ENCODE data around the gene AAR2.

Gene AAR2

GRCh38 chr20:36251426-36251825 lies 15.1 kb downstream of the AAR2 start:
- Histone ChIP-seq H3K9me3 (ENCODE audit: insufficient read depth, low read length, severe bottlenecking) (no peaks in the 10 kb centered on the region), H2AFZ (ENCODE audit: low read depth, low read length) (no peak overlapping the region), H3K4me3 (ENCODE audit: low read depth in 1 of 2, low read length in 2 of 2) (no peak overlapping the region), H3K36me3 (ENCODE audit: insufficient read depth, low read length) (peaks cover 92% of the 10 kb centered on the region), H3K4me2 (ENCODE audit: insufficient read depth, low read length) (no peak overlapping the region), H3K27ac (ENCODE audit: low read length) (no peak overlapping the region), H3K27me3 (ENCODE audit: insufficient read depth, low read length, poor library complexity) (no peaks in the 10 kb centered on the region), H3K9ac (ENCODE audit: low read depth, low read length) (no peak overlapping the region), H3K79me2 (ENCODE audit: insufficient read depth, low read length) (peaks cover 34% of the 10 kb centered on the region), H4K20me1 (ENCODE audit: insufficient read depth, low read length) (peaks cover 36% of the 10 kb centered on the region), H3K4me1 (ENCODE audit: insufficient read depth, low read length) (no peaks in the 10 kb centered on the region)
- TF ChIP-seq EZH2 (IDR thresholded peaks at IDR 0.05; ENCODE audit: borderline replicate concordance, low read depth, low read length, severe bottlenecking): no peak
- TF ChIP-seq, protein P1, sequence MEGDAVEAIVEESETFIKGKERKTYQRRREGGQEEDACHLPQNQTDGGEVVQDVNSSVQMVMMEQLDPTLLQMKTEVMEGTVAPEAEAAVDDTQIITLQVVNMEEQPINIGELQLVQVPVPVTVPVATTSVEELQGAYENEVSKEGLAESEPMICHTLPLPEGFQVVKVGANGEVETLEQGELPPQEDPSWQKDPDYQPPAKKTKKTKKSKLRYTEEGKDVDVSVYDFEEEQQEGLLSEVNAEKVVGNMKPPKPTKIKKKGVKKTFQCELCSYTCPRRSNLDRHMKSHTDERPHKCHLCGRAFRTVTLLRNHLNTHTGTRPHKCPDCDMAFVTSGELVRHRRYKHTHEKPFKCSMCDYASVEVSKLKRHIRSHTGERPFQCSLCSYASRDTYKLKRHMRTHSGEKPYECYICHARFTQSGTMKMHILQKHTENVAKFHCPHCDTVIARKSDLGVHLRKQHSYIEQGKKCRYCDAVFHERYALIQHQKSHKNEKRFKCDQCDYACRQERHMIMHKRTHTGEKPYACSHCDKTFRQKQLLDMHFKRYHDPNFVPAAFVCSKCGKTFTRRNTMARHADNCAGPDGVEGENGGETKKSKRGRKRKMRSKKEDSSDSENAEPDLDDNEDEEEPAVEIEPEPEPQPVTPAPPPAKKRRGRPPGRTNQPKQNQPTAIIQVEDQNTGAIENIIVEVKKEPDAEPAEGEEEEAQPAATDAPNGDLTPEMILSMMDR (IDR thresholded peaks at IDR 0.05; ENCODE audit: borderline replicate concordance, extremely low read depth, low read length, poor library complexity, severe bottlenecking): no peak
- no peak for ATAC-seq (ENCODE audit: insufficient read depth, low read depth)
- no peak for DNase-seq

DNA sequence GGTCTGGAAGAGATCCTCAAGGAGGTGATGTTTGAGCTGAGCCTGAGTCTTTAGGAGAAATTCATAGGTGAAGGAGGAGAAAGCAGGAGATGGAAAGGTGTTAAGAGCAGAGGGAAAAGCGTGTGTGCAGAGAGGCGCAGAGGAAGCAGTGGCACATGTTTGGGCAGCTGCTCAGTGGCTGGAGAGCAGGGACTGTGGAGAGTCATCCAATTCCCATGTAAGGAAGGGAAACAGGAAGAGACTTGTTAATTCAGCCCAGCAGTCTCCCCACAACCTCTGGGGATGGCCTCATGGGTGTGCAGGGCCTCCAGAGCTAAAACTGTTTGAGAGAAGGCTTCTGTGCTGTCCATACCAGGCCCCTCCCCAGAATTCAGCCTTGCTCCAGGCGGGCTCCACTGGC lies 16.2 kb downstream of the AAR2 start:
- H3K36me3 ChIP-seq (ENCODE audit: insufficient read depth, low read length): peaks cover 91% of the 10 kb centered on the region
- H3K79me2 ChIP-seq (ENCODE audit: insufficient read depth, low read length): peaks cover 34% of the 10 kb centered on the region
- H3K9me3 ChIP-seq (ENCODE audit: insufficient read depth, low read length, severe bottlenecking): no peaks in the 10 kb centered on the region
- TF ChIP-seq, protein P1 (IDR thresholded peaks at IDR 0.05; ENCODE audit: borderline replicate concordance, extremely low read depth, low read length, poor library complexity, severe bottlenecking): no peak
- no peak for TF ChIP-seq EZH2 (IDR thresholded peaks at IDR 0.05; ENCODE audit: borderline replicate concordance, low read depth, low read length, severe bottlenecking)
- no peaks in the 10 kb centered on the region for H3K4me1 ChIP-seq (ENCODE audit: insufficient read depth, low read length)
- DNase-seq (no peak), ATAC-seq (ENCODE audit: insufficient read depth, low read depth) (no peak)
- no peak overlapping the region for H2AFZ ChIP-seq (ENCODE audit: low read depth, low read length)
- H3K27ac ChIP-seq (ENCODE audit: low read length): no peak overlapping the region
- no peak overlapping the region for H3K4me2 ChIP-seq (ENCODE audit: insufficient read depth, low read length)
- H4K20me1 ChIP-seq (ENCODE audit: insufficient read depth, low read length): peaks cover 36% of the 10 kb centered on the region
- no peaks in the 10 kb centered on the region for H3K27me3 ChIP-seq (ENCODE audit: insufficient read depth, low read length, poor library complexity)
- H3K4me3 ChIP-seq (ENCODE audit: low read depth in 1 of 2, low read length in 2 of 2): no peak overlapping the region
- H3K9ac ChIP-seq (ENCODE audit: low read depth, low read length): no peak overlapping the region

DNA sequence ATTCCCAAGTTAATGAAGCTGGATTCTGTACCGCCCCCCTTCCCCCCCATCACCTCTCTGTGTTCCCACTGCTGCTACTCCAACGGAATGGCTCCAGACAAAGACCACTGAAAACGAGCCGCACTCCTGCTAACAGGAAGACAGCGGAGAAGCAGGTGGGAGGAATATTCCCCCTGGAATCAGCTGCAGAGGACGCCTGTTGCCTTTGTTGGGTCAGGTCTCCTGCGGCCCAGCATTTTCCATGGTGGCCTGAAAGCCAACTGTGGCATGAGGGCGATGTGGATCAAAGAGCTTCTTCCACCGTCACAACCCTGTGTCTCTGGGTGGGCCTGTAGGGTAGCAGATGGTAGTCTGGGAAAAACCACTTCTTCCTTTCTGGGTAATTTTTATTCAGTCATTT lies 16.8 kb downstream of the AAR2 start:
- H4K20me1 ChIP-seq (ENCODE audit: insufficient read depth, low read length): peaks cover 39% of the 10 kb centered on the region
- DNase-seq (no peak), ATAC-seq (ENCODE audit: insufficient read depth, low read depth) (no peak)
- H3K4me1 ChIP-seq (ENCODE audit: insufficient read depth, low read length): no peaks in the 10 kb centered on the region
- TF ChIP-seq, protein P1 (IDR thresholded peaks at IDR 0.05; ENCODE audit: borderline replicate concordance, extremely low read depth, low read length, poor library complexity, severe bottlenecking): no peak
- no peak for TF ChIP-seq EZH2 (IDR thresholded peaks at IDR 0.05; ENCODE audit: borderline replicate concordance, low read depth, low read length, severe bottlenecking)
- H3K4me2 ChIP-seq (ENCODE audit: insufficient read depth, low read length): no peak overlapping the region
- peaks cover 34% of the 10 kb centered on the region for H3K79me2 ChIP-seq (ENCODE audit: insufficient read depth, low read length)
- H3K4me3 ChIP-seq (ENCODE audit: low read depth in 1 of 2, low read length in 2 of 2): no peak overlapping the region
- H3K27me3 ChIP-seq (ENCODE audit: insufficient read depth, low read length, poor library complexity): no peaks in the 10 kb centered on the region
- H3K27ac ChIP-seq (ENCODE audit: low read length): no peak overlapping the region
- no peak overlapping the region for H2AFZ ChIP-seq (ENCODE audit: low read depth, low read length)
- H3K9ac ChIP-seq (ENCODE audit: low read depth, low read length): no peak overlapping the region
- H3K36me3 ChIP-seq (ENCODE audit: insufficient read depth, low read length): peaks cover 92% of the 10 kb centered on the region
- no peaks in the 10 kb centered on the region for H3K9me3 ChIP-seq (ENCODE audit: insufficient read depth, low read length, severe bottlenecking)

DNA sequence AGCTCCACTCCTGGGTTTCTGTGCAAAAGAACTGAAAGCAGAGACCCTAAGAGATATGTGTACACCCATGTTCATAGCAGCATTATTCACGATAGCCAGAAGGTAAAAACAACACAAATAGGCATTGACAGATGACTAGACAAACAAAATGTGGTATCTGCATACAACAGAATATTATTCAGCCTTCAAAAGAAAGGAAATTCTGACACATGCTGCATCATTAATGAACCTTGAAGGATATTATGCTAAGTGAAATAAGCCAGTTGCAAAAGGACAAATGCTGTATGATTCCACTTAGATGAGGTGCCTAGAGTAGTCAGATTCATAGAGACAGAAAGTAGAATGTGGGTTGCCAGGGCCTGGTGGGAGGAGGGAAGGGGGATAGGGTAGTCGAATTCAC lies 17.8 kb downstream of the AAR2 start:
- Histone ChIP-seq H3K4me3 (ENCODE audit: low read depth in 1 of 2, low read length in 2 of 2) (no peak overlapping the region), H2AFZ (ENCODE audit: low read depth, low read length) (no peak overlapping the region), H3K4me2 (ENCODE audit: insufficient read depth, low read length) (no peak overlapping the region), H3K36me3 (ENCODE audit: insufficient read depth, low read length) (peaks cover 85% of the 10 kb centered on the region), H3K9ac (ENCODE audit: low read depth, low read length) (no peak overlapping the region), H3K27ac (ENCODE audit: low read length) (no peak overlapping the region), H3K4me1 (ENCODE audit: insufficient read depth, low read length) (no peaks in the 10 kb centered on the region), H3K79me2 (ENCODE audit: insufficient read depth, low read length) (peaks cover 26% of the 10 kb centered on the region), H3K9me3 (ENCODE audit: insufficient read depth, low read length, severe bottlenecking) (no peaks in the 10 kb centered on the region), H4K20me1 (ENCODE audit: insufficient read depth, low read length) (peaks cover 42% of the 10 kb centered on the region), H3K27me3 (ENCODE audit: insufficient read depth, low read length, poor library complexity) (no peaks in the 10 kb centered on the region)
- TF ChIP-seq EZH2 (IDR thresholded peaks at IDR 0.05; ENCODE audit: borderline replicate concordance, low read depth, low read length, severe bottlenecking): no peak
- TF ChIP-seq, protein P1 (IDR thresholded peaks at IDR 0.05; ENCODE audit: borderline replicate concordance, extremely low read depth, low read length, poor library complexity, severe bottlenecking): no peak
- no peak for ATAC-seq (ENCODE audit: insufficient read depth, low read depth)
- DNase-seq: no peak

All from DND-41 (cell line).